ENCODE results near the gene C1QTNF8. TPM values are rescaled to one million over a fixed set of nuclear protein-coding genes. Genes with fewer than 3 reads are reported as not detected.

The C1QTNF8 gene
- total RNA-seq, 1 experiment from 2014 or later: 0.27 TPM

DNA sequence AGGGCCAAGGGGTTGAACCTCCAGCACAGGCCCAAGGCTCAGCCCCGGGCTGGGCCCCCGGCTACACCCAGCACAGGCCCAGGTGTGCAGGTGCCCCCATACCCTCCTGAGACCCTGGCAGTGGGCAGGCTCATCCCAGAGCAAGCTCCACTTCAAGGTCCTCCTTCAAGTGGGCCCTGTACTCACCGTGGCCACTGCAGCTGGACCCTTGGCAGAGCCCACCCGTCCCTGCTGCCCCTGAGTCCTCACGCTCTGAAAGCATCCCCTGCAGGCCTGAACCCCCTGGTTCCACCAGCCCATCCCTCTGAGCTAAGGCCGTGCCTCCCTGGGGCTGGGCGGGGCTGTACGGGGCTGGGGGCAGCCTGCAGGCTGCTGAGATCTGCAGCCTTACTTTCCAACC, 45.7 kb upstream of the C1QTNF8 start:
- POLR2A ChIA-PET: no interaction called here
- CTCF ChIA-PET: no interaction called here
- Histone ChIP-seq H3K36me3 (ENCODE audit: control insufficient read depth in 1 of 2, insufficient read depth in 2 of 2, low read length in 2 of 2) (no peaks in the 10 kb centered on the region), H4K20me1 (ENCODE audit: insufficient read depth) (no peaks in the 10 kb centered on the region), H3K9me2 (ENCODE audit: insufficient read depth) (no peaks in the 10 kb centered on the region), H3K9ac (ENCODE audit: low read length) (no peak overlapping the region), H3K9me3 (ENCODE audit: control insufficient read depth in 1 of 2, insufficient read depth in 1 of 2, low read depth in 1 of 2, low read length in 2 of 2) (peaks cover 0 to under 1% of the 10 kb centered on the region in 2 experiments; a peak in 1 of 4 replicates), H3K4me2 (ENCODE audit: low read length) (no peak overlapping the region), H3K4me3 (replicated peaks in 1 of 2; ENCODE audit: low read depth in 1 of 2, low read length in 2 of 2) (no peak overlapping the region), H3K27ac (ENCODE audit: low read depth, low read length) (no peak overlapping the region), H2AFZ (ENCODE audit: low read depth, low read length, poor library complexity, severe bottlenecking) (no peak overlapping the region), H3K4me1 (ENCODE audit: control insufficient read depth in 1 of 2, insufficient read depth in 2 of 2, low read length in 2 of 2) (no peaks in the 10 kb centered on the region), H3K79me2 (ENCODE audit: insufficient read depth, low read length) (no peaks in the 10 kb centered on the region), H3K27me3 (ENCODE audit: insufficient read depth, low read length) (no peaks in the 10 kb centered on the region)
- RAD21 ChIA-PET (ENCODE audit: low non-redundant PET in 1 of 2, low total read pairs in 2 of 2, uncharacterized antibody in 2 of 2, unreplicated experiment in 2 of 2): no interaction called here
- DNase-seq (ENCODE audit: low read depth, low spot score): no peak
- intact Hi-C loops (cut with micrococcal nuclease): no loop called here
- BruUV-seq (replicated peaks): no TSS peak
- ATAC-seq: no peak
- TF ChIP-seq EGR1 (IDR thresholded peaks at IDR 0.05; ENCODE audit: low read depth) (no peak), SP1 (IDR thresholded peaks at IDR 0.05; ENCODE audit: low read depth) (no peak), YY1 (IDR thresholded peaks at IDR 0.05; ENCODE audit: extremely low read depth, insufficient replicate concordance, low read depth, low read length) (no peak), CBX3 (IDR thresholded peaks at IDR 0.05; ENCODE audit: low read depth) (no peak), SRF (IDR thresholded peaks at IDR 0.05; ENCODE audit: low read depth) (no peak), ZFX (IDR thresholded peaks at IDR 0.05) (no peak), ZNF274 (IDR thresholded peaks at IDR 0.05; ENCODE audit: low read depth, low read length) (no peak), JUND (IDR thresholded peaks at IDR 0.05) (no peak), TCF7L2 (IDR thresholded peaks at IDR 0.05; ENCODE audit: borderline replicate concordance, extremely low read depth, insufficient read depth, insufficient read length) (no peak), POLR2AphosphoS5 (IDR thresholded peaks at IDR 0.05; ENCODE audit: low read depth, low read length) (no peak), RAD21 (IDR thresholded peaks at IDR 0.05; ENCODE audit: low read depth) (no peak), POLR2A (IDR thresholded peaks at IDR 0.05; ENCODE audit: borderline replicate concordance, extremely low read depth, insufficient read depth, insufficient read length) (no peak), EZH2 (IDR thresholded peaks at IDR 0.05) (no peak), CEBPB (IDR thresholded peaks at IDR 0.05; ENCODE audit: low read depth) (no peak), ELF1 (IDR thresholded peaks at IDR 0.05; ENCODE audit: borderline replicate concordance, low read depth) (no peak), FOSL1 (IDR thresholded peaks at IDR 0.05; ENCODE audit: low read depth) (no peak)
- TF ChIP-seq, protein P1, sequence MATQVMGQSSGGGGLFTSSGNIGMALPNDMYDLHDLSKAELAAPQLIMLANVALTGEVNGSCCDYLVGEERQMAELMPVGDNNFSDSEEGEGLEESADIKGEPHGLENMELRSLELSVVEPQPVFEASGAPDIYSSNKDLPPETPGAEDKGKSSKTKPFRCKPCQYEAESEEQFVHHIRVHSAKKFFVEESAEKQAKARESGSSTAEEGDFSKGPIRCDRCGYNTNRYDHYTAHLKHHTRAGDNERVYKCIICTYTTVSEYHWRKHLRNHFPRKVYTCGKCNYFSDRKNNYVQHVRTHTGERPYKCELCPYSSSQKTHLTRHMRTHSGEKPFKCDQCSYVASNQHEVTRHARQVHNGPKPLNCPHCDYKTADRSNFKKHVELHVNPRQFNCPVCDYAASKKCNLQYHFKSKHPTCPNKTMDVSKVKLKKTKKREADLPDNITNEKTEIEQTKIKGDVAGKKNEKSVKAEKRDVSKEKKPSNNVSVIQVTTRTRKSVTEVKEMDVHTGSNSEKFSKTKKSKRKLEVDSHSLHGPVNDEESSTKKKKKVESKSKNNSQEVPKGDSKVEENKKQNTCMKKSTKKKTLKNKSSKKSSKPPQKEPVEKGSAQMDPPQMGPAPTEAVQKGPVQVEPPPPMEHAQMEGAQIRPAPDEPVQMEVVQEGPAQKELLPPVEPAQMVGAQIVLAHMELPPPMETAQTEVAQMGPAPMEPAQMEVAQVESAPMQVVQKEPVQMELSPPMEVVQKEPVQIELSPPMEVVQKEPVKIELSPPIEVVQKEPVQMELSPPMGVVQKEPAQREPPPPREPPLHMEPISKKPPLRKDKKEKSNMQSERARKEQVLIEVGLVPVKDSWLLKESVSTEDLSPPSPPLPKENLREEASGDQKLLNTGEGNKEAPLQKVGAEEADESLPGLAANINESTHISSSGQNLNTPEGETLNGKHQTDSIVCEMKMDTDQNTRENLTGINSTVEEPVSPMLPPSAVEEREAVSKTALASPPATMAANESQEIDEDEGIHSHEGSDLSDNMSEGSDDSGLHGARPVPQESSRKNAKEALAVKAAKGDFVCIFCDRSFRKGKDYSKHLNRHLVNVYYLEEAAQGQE (IDR thresholded peaks at IDR 0.05; ENCODE audit: low read depth): no peak
- TF ChIP-seq, protein P2, sequence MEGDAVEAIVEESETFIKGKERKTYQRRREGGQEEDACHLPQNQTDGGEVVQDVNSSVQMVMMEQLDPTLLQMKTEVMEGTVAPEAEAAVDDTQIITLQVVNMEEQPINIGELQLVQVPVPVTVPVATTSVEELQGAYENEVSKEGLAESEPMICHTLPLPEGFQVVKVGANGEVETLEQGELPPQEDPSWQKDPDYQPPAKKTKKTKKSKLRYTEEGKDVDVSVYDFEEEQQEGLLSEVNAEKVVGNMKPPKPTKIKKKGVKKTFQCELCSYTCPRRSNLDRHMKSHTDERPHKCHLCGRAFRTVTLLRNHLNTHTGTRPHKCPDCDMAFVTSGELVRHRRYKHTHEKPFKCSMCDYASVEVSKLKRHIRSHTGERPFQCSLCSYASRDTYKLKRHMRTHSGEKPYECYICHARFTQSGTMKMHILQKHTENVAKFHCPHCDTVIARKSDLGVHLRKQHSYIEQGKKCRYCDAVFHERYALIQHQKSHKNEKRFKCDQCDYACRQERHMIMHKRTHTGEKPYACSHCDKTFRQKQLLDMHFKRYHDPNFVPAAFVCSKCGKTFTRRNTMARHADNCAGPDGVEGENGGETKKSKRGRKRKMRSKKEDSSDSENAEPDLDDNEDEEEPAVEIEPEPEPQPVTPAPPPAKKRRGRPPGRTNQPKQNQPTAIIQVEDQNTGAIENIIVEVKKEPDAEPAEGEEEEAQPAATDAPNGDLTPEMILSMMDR (IDR thresholded peaks at IDR 0.05 in 2 of 3, conservative IDR thresholded peaks at IDR 0.05 in 1 of 3; ENCODE audit: borderline replicate concordance in 1 of 3, insufficient read depth in 1 of 3, low read depth in 2 of 3, low read length in 2 of 3): no peak
- TF ChIP-seq, protein P3, sequence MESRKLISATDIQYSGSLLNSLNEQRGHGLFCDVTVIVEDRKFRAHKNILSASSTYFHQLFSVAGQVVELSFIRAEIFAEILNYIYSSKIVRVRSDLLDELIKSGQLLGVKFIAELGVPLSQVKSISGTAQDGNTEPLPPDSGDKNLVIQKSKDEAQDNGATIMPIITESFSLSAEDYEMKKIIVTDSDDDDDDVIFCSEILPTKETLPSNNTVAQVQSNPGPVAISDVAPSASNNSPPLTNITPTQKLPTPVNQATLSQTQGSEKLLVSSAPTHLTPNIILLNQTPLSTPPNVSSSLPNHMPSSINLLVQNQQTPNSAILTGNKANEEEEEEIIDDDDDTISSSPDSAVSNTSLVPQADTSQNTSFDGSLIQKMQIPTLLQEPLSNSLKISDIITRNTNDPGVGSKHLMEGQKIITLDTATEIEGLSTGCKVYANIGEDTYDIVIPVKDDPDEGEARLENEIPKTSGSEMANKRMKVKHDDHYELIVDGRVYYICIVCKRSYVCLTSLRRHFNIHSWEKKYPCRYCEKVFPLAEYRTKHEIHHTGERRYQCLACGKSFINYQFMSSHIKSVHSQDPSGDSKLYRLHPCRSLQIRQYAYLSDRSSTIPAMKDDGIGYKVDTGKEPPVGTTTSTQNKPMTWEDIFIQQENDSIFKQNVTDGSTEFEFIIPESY (IDR thresholded peaks at IDR 0.05; ENCODE audit: extremely low read depth, insufficient replicate concordance, low read length): no peak
